ENCODE data around the gene RNF222. TPM values are rescaled to one million over a fixed set of nuclear protein-coding genes. Genes with fewer than 3 reads are reported as not detected.
"Not testable (repeated sequence)": the region's sequence is repeated elsewhere in the genome, so short reads cannot be mapped to it uniquely, and the experiment has no call there.

RNF222 gene
- total RNA-seq, 1 donor from 2014 or later = not detected

- not testable (repeated sequence) for DNase-seq
These were observed 19.5 kb downstream of the RNF222 start for GRCh38 chr17:8378117-8378516.

GRCh38 chr17:8377422-8377821, 20.2 kb downstream of the RNF222 start:
- no peak for DNase-seq

GRCh38 chr17:8376271-8377067, 21.2 kb downstream of the RNF222 start, which contains the start of gene KRABD2:
KRABD2 (minus strand) TSS chr17:8376704.
- DNase-seq = peak; percentile 94

GRCh38 chr17:8375738-8376259, 21.8 kb downstream of the RNF222 start:
- DNase-seq = peak; percentile 55

DNA sequence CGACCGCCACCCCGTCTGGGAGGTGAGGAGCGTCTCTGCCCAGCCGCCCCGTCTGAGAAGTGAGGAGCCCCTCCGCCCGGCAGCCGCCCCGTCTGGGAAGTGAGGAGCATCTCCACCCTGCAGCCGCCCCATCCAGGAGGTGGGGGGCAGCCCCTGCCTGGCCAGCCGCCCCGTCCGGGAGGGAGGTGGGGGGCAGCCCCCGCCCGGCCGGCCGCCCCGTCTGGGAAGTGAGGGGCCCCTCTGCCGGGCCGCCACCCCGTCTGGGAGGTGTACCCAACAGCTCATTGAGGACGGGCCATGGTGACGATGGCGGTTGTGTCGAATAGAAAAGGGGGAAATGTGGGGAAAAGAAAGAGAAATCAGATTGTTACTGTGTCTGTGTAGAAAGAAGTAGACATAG, 23.8 kb downstream of the RNF222 start:
- not testable (repeated sequence) for DNase-seq

GRCh38 chr17:8372422-8372821, 25.2 kb downstream of the RNF222 start:
- DNase-seq = no peak

DNA sequence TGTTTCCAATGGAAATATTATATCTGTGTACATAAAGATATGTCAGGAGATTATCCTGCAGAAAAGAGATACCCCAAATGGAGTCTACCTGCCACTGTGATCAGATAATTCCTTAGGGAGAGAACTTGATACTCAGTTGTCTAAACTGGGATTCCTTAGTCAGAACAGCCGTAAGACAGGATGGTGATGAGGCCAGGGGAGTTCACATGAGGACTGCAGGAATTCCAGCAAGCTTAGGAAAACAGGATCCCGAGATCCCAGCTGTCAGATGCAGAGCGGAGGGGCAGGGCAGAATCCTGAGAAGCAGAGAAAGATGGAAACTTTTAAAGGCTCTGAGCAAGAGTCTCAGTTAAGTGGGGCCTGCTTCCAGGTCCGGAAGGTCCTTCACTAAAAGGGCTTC, 25.8 kb downstream of the RNF222 start:
- DNase-seq = peak; percentile 64

DNA sequence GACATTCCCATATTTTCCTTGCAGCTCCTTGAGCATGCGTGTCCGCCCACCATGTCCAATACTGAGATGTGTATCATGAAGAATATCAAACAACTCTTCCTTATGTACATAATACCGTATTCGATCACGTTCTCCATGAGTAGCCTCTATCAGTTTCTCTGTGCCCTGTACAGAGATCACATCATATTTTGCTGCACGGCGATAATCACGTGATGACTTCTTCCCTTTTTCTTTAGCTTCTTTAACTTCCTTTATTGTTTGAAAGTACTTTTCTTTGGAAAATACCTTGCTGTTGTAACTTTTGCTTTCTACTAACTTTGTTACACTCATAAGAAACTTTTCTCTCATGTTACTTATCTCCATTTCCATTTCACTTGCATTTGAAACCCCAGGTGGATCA, 27.7 kb downstream of the RNF222 start:
- no peak for DNase-seq

DNA sequence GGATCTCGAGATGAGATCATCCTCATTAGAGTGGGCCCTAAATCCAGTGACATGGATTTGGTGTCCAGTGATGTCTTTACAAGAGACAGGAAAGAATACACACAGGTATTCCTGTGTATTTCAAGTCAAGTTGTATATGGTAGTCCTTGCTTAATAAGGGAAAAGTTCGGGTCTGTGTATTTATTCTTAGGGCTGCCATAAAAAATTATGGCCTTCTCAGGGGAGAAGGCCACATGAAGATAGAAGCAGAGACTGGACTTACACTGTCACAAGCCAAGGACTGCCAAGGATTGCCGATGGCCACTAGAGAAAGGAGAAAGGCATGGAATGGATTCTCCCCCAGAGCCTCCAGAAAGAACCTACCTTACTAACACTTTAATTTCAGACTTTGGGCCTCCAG, 29.4 kb downstream of the RNF222 start:
- no peak for DNase-seq

- peak; percentile 95 for DNase-seq
These were observed 31.4 kb downstream of the RNF222 start for GRCh38 chr17:8366231-8366630.

GRCh38 chr17:8365143-8365542, 32.5 kb downstream of the RNF222 start:
- peak; percentile 86 for DNase-seq

GRCh38 chr17:8362651-8363332, 34.8 kb downstream of the RNF222 start:
- no peak for DNase-seq

- DNase-seq = peak; percentile 77
These were observed 36.9 kb downstream of the RNF222 start for GRCh38 chr17:8360751-8361150.

GRCh38 chr17:8360260-8360659, 37.4 kb downstream of the RNF222 start:
- DNase-seq = peak; percentile 91

DNA sequence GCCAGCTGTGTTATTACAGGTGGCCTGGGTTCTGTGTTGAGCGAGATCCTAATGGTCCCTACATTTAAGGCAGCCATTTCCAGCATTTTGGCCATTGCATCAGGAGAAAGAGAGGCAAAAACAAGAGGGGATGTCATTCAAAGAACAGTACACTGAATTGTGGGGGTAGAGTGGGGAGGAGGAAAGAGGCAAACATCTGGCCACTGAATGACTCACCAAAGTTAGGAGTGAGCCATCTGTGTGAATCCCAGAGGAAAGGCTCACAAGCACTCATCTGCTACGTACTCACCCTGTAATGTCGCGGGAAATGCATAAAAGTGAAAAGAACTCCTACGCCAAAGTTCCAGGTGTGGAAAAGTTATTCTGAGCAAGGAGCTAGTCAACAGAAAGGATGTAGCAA, 37.9 kb downstream of the RNF222 start:
- DNase-seq = peak; percentile 97

- no peak for DNase-seq
These were observed 39.7 kb downstream of the RNF222 start for GRCh38 chr17:8357910-8358309.

DNA sequence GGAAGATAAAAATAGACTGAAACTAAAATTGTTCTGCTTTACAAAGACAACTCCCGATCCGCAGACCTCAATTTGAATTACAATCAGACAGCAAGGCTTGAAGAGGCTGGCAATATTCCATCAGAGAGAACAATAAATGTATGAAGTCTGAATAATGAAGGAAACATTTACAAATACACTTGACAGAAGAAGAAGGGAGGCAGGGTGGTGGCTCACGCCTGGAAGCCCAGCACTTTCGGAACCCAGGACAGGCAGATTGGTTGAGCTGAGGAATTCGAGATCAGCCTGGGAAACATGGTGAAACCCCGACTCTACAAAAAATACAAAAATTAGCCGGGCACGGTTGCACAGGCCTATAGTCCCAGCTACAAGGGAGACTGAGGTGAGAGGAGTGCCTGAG, 43.4 kb downstream of the RNF222 start:
- peak; percentile 37 for DNase-seq

- no peak for DNase-seq
These were observed 43.9 kb downstream of the RNF222 start for GRCh38 chr17:8353736-8354135.

- DNase-seq = no peak
These were observed 47.3 kb downstream of the RNF222 start for GRCh38 chr17:8350339-8350738.

- not testable (repeated sequence) for DNase-seq
These were observed 50.6 kb downstream of the RNF222 start for GRCh38 chr17:8347001-8347400.

DNA sequence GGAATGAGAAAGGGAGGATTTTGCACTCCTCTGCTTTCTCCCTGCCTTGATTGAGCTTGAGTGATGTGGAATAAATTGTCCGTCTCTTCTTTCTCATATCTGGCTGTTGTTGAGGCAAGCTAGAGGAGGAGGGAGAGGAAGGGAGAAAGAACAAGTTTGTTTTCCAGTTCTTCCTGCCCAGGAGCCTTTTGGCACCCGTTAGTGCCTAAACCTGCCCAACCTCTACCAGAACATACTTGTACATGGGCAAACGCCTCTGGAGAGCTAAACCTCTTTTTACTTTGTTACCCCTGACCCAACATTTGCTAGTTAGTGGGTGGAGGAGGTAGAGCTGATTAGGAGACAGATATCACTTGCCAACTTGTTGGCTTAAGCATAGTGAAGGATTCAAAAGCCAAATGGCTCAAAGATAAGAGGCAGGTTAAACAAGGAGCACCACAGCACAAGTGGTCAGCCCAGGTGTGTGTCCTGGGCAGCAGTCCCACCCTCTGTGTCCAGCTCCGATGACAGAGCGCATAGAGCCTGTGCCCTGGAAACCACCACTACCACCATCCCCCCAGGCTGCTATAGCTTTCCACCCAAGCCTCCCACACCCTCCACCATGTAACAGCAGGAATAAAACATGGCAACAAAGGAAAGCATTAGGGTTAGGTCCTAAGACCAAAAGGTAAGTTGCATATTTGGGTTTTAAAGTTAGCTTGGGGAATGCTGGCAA, 51.5 kb downstream of the RNF222 start:
- no peak for DNase-seq

DNA sequence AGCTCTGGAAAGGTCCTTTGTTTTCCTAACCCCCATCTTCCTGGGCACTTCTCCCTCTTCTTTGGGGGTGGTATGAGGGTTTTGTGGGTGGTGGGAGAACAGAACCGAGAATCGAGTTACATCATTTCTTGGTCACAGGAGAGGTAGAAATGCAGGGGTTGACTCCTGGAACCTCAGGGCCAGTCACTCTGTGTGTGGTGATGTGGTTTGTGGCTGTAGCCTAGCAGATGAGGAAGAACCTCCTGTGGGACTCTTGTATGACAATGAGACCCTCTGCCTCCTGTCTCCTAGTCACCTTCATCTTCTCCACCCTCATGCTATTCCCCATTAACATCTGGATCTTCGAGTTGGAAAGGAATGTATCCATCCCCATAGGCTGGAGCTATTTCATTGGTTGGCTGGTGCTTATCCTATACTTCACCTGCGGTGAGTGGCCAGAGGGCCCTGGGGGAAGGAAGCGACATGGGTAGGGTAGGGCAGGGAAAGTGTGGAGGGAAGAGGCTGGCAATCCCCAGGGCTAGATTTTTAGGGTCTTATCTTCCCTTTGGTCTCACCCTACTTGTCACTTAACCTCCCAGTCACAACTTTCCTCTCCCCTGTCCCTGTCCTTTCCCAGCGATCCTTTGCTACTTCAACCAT, 52.5 kb downstream of the RNF222 start:
- no peak for DNase-seq

DNA sequence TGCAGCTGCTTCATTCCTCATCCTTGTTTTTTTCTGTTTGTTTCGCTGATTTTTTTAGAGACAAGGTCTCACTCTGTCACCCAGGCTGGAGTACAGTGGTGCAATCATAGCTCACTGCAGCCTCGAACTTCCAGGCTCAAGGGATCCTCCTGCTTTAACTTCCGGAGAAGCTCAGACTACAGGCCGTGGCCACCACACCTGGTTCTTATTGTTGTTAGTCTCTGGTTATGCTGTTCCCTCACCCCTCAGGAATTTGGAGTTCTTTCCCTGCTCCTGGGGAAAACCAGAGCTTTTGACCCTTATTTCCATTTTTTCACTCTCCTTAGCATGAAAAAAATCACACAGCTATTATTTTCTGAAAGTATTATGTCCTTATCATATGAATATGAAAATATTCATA, 56.2 kb downstream of the RNF222 start:
- no peak for DNase-seq
